MCF 10A (cell line): ENCODE results near the gene SLC22A4. TPM values are rescaled to one million over a fixed set of nuclear protein-coding genes. Genes with fewer than 3 reads are reported as not detected.

ENCODE experiments used
- BruUV-seq: library from RNA; stranded (reverse); fragments of 400-500 nt; replicated peaks from 2 replicates; lab custom pipeline; 2021; lab: Mats Ljungman, UMichigan
- CTCF ChIA-PET: fragments of 300-600 bp; sonication (Branson Sonifier 250); formaldehyde crosslinking; extraction: SDS; loops from one replicate; lab custom pipeline; 2021; ENCODE audit warnings: antibody characterized with exemption, inconsistent platforms; lab: Yijun Ruan, JAX
- POLR2A ChIA-PET: fragments of 300-600, 350-650 bp; sonication (Branson Sonifier 250); formaldehyde crosslinking; extraction: SDS; loops from one replicate; lab custom pipeline; 2020; ENCODE audit warnings: antibody characterized with exemption, inconsistent platforms; lab: Yijun Ruan, JAX
- DNase-seq: peaks from one replicate; pipeline ENCODE4 v3.0.0-alpha.2; 2018; ENCODE audit not compliant: unreplicated experiment
- H3K27ac Mint-ChIP-seq: one replicate; pipeline ENCODE4 v1.8.0; 2022; ENCODE audit warnings: mild to moderate bottlenecking, low read depth, mixed read lengths; ENCODE audit not compliant: unreplicated experiment
- H3K27me3 Mint-ChIP-seq: one replicate; pipeline ENCODE4 v1.8.0; 2022; ENCODE audit warnings: mixed read lengths; ENCODE audit not compliant: insufficient read depth, unreplicated experiment
- H3K36me3 Mint-ChIP-seq: one replicate; pipeline ENCODE4 v1.8.0; 2022; ENCODE audit warnings: mild to moderate bottlenecking, moderate library complexity, mixed read lengths; ENCODE audit not compliant: insufficient read depth, unreplicated experiment
- H3K4me1 Mint-ChIP-seq: one replicate; pipeline ENCODE4 v1.8.0; 2022; ENCODE audit warnings: mixed read lengths; ENCODE audit not compliant: insufficient read depth, unreplicated experiment
- H3K4me3 Mint-ChIP-seq: one replicate; pipeline ENCODE4 v1.8.0; 2022; ENCODE audit warnings: mild to moderate bottlenecking, moderate library complexity, mixed read lengths; ENCODE audit not compliant: unreplicated experiment
- H3K9me3 Mint-ChIP-seq: one replicate; pipeline ENCODE4 v1.8.0; 2022; ENCODE audit warnings: mixed read lengths; ENCODE audit not compliant: unreplicated experiment
- CTCF ChIP-seq: fragments of 200-600 bp; IDR thresholded peaks from one replicate; pipeline ENCODE4 v1.8.0; 2022; ENCODE audit warnings: antibody characterized with exemption, mild to moderate bottlenecking; ENCODE audit not compliant: unreplicated experiment
- intact Hi-C: fragments of 100-400 bp; cut with micrococcal nuclease; formaldehyde crosslinking; loops from 2 replicates; pipeline ENCODE4 v1.14.1; 2022
- total RNA-seq: library from RNA; stranded (reverse); gene quantifications from 2 replicates; pipeline ENCODE4 v1.2.3, GENCODE V29; 2022

The SLC22A4 gene
- total RNA-seq, 1 experiment from 2014 or later: 17.5 TPM

DNA sequence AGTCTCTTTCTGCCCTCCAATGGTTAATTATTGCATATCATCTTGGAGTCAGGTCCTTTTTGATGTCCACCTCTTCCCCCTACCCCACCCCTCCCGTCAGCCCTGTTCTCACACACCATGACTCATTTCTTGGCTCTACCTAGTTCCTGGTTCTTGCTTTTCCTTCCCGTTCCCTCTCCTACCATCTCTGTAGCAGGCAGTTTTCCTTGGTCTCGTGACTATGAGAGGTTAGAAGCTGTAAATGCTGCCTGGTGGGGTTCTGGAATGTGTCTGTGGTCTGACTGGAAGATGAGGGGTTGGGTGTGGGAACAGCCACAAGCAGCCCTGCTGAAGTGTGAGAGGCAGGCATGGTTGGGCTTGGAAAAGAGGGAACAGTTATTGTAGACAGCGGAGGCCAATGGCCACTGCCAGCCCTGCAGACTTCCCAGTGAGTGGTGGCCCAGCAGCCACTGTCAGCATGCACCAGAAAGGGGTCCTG is 93.5 kb downstream of the SLC22A4 start:
- Mint-ChIP-seq H3K36me3 (peaks cover 83% of the 10 kb centered on the region), H3K9me3 (no peaks in the 10 kb centered on the region), H3K27me3 (no peaks in the 10 kb centered on the region), H3K4me3 (peak overlapping the region; percentile 28), H3K4me1 (peaks cover 51% of the 10 kb centered on the region), H3K27ac (peak overlapping the region; percentile 13)
- DNase-seq: peak; percentile 99
- intact Hi-C loops: loop anchor here (2.0 to 10.0 kb wide), 7 partner anchors 19 to 435 kb away; partner anchors contain the start of genes P4HA2, SLC22A4 and SLC22A5
- POLR2A ChIA-PET: interaction anchor here (0.7 to 6.5 kb wide), 22 partner anchors 9 to 666 kb away, joined by 3 to 124 read pairs (median 9); partner anchors contain the start of genes IRF1, RAD50, SLC22A4 and SLC22A5
- TF ChIP-seq CTCF: no peak
- BruUV-seq: no TSS peak
- CTCF ChIA-PET: interaction anchor here (0.5 to 9.4 kb wide), 27 partner anchors 9 to 476 kb away, joined by 3 to 359 read pairs (median 5); partner anchors contain the start of genes IRF1 and SLC22A5

DNA sequence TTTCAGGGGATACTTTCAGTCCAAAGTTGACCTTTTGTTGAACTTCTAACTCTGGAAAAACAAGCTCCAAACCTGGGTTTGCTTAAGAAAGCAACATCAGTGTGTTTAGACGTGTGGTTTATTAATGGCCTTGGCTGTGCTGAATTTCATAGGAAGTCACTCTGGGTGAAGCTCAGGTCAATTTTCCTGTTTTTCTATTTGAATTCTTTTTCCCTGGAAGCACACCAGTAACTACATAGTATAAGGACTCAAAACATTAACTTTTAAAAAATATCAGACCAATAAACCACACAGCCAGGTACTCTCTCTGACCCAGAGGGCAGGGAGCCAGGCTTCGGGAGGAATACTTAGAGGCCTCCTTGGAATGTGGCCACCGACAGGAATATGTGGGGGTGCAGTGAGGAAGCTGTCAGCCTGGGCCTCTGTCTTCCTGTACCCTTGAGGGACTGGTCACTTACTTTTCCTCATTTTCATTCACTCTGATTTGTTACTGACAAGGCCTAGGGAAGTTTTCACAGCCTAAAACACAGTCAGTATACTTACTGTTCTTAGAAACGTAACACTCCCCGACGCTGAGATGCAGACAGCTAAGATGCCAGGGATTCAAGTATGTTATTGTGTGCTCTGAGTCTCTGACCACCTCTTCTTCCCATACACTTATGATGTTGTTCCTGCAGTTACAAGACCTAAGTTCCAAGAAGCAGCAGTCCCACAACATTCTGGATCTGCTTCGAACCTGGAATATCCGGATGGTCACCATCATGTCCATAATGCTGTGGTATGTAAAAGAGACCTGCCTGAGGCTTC is 94.3 kb downstream of the SLC22A4 start:
- ChIA-PET POLR2A (interaction anchor here (0.7 to 6.5 kb wide), 24 partner anchors 10 to 665 kb away, joined by 3 to 124 read pairs (median 6); partner anchors contain the start of genes IRF1, RAD50, SLC22A4 and SLC22A5), CTCF (interaction anchor here (0.6 to 9.4 kb wide), 19 partner anchors 10 to 1633 kb away, joined by 3 to 359 read pairs (median 8); partner anchors contain the start of genes IRF1 and SLC22A5)
- no peaks in the 10 kb centered on the region for H3K9me3 Mint-ChIP-seq
- H3K4me3 Mint-ChIP-seq: no peak overlapping the region
- H3K27me3 Mint-ChIP-seq: no peaks in the 10 kb centered on the region
- BruUV-seq: no TSS peak
- H3K4me1 Mint-ChIP-seq: peaks cover 55% of the 10 kb centered on the region
- peak overlapping the region; percentile 13 for H3K27ac Mint-ChIP-seq
- no peak for TF ChIP-seq CTCF
- intact Hi-C loops: loop anchor here (2.0 to 10.0 kb wide), 6 partner anchors 20 to 434 kb away; partner anchors contain the start of genes P4HA2, SLC22A4 and SLC22A5
- DNase-seq: peak; percentile 71
- H3K36me3 Mint-ChIP-seq: peaks cover 83% of the 10 kb centered on the region

GRCh38 chr5:132389051-132389331 is 94.8 kb downstream of the SLC22A4 start:
- intact Hi-C loops: loop anchor here (2.0 to 10.0 kb wide), 6 partner anchors 20 to 433 kb away; partner anchors contain the start of genes P4HA2, SLC22A4 and SLC22A5
- no TSS peak for BruUV-seq
- H3K27me3 Mint-ChIP-seq: no peaks in the 10 kb centered on the region
- peak overlapping the region; percentile 13 for H3K27ac Mint-ChIP-seq
- H3K36me3 Mint-ChIP-seq: peaks cover 88% of the 10 kb centered on the region
- CTCF ChIA-PET: interaction anchor here (0.6 to 9.4 kb wide), 11 partner anchors 10 to 422 kb away, joined by 3 to 359 read pairs (median 4); partner anchors contain the start of gene IRF1
- TF ChIP-seq CTCF: no peak
- peaks cover 56% of the 10 kb centered on the region for H3K4me1 Mint-ChIP-seq
- DNase-seq: no peak
- no peak overlapping the region for H3K4me3 Mint-ChIP-seq
- POLR2A ChIA-PET: interaction anchor here (0.5 to 6.5 kb wide), 24 partner anchors 8 to 602 kb away, joined by 3 to 124 read pairs (median 6); partner anchors contain the start of genes IRF1, RAD50, SLC22A4 and SLC22A5
- H3K9me3 Mint-ChIP-seq: no peaks in the 10 kb centered on the region
